ENCODE measurements around the gene TLR3.

Gene TLR3

DNA sequence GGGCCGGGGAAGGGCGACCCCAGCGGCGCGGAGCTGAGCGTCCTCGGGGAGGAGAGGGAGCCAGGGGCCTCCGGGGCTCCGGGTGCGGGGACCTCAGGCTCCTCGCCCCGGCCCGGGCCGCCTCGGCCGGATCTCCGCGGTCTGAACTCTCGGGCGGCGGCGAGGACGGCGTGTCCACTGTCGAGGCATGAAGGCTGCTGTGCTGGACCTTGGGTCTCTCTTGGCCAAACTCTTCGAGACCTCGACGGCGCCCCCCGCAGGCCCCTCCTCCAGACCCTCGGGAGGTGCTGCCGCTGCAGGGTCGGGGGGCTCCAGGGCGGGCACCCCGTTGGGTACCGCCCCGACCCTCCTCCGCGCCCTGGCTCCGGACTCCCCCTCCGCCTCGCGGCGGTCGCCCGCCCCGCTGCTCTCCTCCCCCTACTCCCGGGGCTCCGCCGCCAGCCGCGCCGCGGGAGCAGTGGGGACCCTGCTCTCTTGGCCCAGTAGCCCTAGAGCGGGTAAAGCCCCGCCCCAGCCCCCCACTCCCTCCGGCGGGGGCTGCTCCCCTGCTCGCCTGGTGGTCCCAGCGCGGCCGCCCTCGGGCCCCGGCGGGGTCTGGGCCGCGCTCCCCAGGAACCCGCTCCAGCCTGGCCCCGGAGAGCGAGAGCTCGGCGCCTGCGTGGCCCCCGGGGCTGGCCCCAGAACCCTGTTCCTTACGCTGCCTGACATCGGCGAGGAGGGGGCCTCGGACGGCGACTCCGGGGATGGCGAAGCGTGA, 36.1 kb downstream of the TLR3 start:
- DNase-seq (ENCODE audit: low spot score), result no peak

DNA sequence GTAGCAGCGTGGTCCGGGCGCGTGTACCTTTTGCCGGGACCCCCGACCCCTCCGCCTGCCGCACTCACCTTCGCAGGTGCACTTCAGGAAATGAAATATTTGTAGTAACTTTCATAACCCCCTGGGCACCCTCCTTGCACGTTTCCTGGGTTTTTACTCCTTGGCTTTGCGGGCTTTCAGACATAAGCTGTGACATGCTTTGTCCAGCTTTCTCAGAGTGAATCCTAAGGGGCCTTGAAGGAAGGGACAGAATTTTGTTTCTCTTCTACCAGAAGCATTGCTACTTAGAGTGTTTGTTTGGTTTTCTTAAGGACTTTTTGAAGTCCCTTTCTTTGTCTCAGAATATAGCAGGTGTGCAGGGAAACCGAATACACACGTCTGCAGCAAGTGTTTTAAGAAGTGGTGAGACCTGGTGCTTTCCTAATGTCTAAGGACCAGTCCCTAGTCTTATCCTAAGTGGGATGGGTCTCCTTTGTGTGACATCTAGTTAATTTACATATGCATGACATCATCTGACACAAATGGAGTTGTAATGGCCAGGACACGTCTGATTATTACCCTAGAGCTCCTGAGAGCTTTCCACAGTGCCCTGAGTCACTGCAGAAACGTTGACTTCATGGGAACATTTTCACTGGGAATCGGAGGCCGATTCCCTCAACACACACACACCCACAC, 36.8 kb downstream of the TLR3 start:
- DNase-seq (ENCODE audit: low spot score), result peak; percentile 22

DNA sequence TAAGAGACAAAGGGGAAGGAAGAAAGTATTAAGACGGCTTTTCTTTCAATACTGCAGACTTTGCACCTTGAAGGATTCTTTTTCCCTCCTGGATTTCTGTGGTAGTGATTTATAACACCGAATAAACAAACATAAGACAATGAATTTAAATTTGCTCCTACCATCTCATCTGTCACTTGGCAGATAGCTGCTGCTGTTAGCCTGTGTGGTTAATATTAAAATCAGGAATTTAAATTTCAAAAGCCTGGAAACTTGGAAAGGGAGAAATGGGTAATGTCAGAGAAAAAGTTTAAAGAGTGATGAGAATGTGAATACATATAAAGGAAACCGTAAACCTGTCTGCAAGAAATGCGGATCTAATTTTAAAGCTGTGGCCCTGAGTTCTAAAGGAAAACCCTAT, 39.0 kb downstream of the TLR3 start:
- DNase-seq (ENCODE audit: low spot score), result no peak

DNA sequence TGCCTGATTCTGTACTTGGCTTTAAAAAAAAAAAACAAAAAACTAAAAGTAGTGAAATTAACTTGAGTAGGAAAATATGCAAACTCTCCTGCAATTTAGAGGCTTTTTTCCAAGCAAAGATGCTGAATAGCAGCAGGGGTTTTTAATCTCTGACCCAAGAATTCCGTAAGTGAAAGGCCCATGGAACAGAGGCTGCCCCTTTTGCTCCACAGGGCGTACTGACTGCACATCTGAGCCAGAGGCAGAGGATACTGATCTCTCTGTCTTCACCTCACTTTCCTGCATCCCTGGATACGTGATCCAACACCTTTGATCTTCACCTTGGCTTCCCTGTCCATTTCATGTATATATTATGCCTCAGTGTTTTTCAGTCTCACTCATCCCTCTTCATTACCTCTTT, 39.4 kb downstream of the TLR3 start:
- no peak for DNase-seq (ENCODE audit: low spot score)

DNA sequence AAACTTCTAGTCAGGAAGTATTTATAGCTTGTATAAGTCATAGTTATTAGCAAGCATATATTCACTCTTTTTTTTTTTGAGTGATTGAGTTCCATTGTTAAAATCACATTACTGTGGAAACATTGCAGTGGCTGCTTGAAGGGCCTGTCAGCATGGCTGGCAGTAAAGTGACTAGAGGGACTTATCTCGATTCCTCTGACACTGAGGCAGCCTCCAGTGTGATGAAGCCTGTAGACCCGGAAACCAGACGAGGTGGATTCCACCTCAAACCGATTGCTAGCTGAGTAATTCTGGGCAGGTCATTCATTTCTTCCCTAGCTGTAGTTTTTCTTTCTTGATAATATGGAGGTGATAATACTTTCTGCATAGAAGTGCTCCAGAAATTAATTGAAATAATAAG, 40.3 kb downstream of the TLR3 start:
- DNase-seq (ENCODE audit: low spot score), result no peak

DNA sequence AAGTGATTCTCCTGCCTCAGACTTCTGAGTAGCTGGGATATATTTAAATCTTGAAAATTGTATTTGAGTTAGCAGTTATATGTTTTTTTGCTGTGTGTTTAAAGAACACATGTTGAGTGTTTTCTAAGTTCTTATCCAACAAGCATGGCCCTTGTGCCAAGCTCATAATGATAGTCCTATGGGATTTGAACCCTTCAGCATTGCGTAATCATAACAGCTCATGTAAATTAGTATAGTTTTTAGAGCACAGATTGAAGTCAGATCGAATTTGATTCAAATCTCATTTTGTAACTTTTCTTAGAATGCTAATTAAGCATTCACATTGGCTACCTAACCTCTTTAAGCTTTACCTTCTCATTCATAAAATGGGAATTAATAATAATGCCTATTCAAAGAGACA, 47.7 kb downstream of the TLR3 start:
- DNase-seq (ENCODE audit: low spot score), result no peak

DNA sequence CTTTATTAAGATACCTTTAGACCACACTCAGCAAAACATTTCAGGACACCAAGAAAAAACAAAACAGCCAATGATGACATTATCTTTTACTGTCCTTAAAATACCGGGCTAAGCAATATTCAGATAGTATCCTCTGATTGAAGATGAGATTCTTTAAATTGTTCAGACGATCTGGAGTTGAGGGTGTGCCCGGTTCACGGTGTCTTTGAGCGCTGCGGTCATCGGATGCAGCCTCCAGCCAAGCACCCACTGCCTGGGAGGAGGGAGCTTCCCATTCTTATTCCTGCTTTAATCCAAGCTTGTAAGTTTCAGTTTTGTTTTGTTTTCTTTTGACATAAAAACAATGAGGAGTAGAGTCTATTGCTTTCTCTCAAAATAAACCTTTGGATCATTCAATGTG, 49.6 kb downstream of the TLR3 start:
- DNase-seq (ENCODE audit: low spot score), result no peak

DNA sequence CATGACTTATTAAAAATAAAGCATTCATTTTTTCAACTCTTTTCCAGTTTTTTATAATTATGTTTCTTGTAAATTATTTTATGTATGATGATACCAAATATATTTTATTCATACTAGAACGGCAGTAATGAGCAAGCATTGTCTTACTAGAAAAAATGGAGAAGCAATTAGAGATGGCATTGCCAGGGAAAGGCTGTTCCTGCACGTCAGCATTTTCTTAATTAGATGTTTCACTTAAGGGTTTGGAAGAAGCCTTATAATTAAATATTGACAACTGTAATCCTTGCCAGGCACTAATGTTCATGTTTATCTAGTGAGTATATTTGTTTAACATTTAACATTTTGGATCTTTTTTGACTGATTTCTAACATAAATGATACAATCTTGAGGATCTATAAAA, 52.1 kb downstream of the TLR3 start:
- no peak for DNase-seq (ENCODE audit: low spot score)

DNA sequence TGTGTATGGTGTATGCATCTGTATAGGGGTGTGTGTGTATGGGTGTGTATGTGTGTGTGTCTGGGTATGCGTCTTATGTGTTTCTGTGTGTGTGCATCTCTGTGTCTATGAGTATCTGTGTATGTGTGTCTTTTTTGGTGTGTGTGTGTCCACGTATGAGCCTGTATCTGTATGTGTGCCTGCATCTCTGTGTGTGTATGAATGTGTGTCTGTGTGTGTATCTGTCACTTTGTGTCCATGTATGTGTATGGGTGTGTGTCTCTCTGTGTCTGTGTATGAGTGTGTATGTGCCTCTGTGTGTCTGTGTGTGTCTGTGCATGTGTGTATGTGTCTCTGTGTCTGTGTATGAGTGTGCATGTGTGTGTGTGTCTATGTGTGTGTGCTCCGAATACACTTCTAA, 59.9 kb downstream of the TLR3 start:
- DNase-seq (ENCODE audit: low spot score), result no peak

DNA sequence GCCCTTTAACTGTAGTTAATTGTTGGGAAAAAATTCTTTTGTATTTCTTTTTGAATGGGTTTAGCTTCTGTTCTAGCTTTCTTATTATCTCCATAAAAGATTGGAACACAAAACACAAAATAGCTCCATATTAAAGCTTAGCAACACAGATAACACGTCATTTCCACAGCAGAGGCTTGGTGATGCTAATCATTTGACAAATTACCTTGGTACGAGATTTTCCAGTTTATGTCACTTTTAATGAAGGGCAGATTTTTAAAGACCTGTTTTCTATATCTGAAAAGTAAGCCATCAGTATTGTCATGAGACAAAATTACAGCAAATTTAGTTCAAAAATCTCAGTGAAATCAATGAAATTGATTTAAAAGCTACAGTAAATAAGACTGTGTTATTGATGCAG, 63.0 kb downstream of the TLR3 start:
- DNase-seq (ENCODE audit: low spot score), result no peak

DNA sequence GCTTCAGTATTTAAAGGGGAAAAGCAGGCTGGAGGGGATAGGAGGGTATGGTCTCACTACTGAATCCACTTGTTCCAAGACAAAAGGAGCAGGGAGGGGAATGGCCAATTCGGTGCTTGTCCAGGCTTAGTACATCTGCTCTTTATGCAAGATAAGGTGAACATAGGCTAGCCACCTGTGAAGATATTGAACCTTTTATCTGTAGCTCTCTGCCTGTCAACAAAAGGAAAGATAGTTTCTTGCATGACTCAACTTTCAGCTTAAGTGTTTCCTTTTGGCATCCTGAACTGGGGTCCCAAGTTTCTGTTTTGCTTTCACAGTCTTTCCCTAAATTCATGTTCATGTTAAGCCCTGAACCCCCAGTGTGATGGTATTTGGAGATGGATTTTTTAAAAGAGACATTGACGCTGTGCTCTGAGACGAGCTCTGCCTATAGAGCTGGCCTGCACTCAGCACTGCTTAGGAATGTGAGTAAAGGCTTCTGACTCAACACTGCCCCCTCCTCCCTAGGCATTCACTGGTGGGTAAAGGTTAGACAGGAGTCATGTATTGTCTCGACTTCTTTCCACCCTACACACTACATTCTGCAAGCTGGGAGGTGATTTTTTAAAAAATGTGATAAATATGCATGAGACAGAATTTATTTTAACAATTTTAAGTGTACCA, 63.8 kb downstream of the TLR3 start:
- DNase-seq (ENCODE audit: low spot score), result peak; percentile 12

DNA sequence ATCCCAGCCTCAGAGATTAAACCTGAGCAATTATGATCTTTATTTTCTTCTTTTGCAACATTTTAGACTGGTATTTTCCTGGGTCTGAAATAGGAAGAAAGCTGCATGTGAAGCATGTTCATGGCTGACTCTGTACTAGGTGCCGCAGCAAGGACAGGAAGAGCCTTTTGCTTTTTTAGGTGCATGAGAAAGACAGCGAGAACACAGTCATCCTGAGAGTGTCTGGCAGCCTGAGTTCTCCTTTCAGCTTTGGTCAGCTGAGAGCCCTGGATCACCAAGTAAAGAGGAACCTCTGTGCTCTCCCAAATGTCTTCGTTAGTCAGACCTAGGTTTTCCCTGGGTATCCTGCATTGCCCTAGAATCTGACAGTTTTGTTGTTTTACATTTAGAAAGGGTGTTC, 65.3 kb downstream of the TLR3 start:
- no peak for DNase-seq (ENCODE audit: low spot score)

DNA sequence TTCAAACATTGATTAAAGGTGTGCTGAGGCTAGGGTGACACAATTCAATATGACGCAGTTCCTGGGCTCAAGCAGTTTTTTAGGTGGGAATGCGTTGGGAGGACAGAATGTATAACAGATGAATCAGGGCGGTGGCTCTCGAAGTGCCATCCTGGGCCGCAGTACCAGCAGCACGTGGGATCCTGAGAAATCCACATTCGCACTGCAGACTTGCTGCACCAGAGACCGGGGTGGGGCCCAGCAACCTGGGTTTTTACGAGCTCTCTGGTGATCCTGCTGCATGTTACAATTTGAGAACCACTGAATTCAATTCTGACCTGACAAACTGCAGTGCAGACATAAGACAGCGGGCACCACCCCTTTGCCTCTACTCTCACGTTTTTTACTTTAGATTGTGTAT, 65.9 kb downstream of the TLR3 start:
- no peak for DNase-seq (ENCODE audit: low spot score)

DNA sequence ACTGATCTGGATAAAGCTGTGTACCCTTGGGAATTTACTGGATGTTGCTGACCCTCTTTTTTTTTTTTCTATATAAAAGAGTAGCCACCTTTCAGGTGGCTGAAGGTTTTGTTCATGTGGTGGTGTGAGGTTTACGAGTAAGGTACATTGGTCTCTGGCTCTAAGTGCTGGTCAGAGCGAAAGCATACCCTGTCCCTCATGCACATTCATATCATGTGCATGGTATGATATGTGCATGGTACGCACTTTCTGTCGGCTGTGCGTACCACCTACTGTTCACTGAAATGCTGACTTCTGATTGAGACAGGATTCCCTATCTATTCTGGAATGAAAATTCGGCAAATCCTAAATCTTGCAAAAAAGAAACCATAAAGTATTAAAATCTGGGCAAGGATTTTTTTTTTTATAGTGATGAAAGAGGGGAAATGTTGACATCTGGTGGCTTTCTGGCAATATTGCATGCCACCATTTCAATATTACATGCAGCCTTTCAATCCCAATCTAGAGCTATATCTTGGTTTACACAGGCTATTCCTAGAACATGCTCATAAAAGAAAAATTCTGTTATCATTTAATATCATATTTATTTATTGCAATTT, 68.3 kb downstream of the TLR3 start:
- DNase-seq (ENCODE audit: low spot score), result peak; percentile 51

Data from RKO (cell line).